Central memory CD4-positive, alpha-beta T cell (primary cell): ENCODE data around the gene ZNF92.
"Not testable (repeated sequence)": the region's sequence is repeated elsewhere in the genome, so short reads cannot be mapped to it uniquely, and the experiment has no call there.

Experiments
- DNase-seq: peaks from one replicate; pipeline ENCODE4 v3.0.0; 2022

ZNF92 gene

GRCh38 chr7:65429642-65430343 is 56.1 kb downstream of the ZNF92 start:
- DNase-seq: no peak

- no peak for DNase-seq
Observed at GRCh38 chr7:65430344-65431186, 56.9 kb downstream of the ZNF92 start.

GRCh38 chr7:65434307-65434706 is 60.7 kb downstream of the ZNF92 start:
- no peak for DNase-seq

GRCh38 chr7:65436163-65436562 is 62.5 kb downstream of the ZNF92 start:
- DNase-seq: no peak

- DNase-seq: no peak
Observed at GRCh38 chr7:65438598-65438997, 64.9 kb downstream of the ZNF92 start.

- DNase-seq: no peak
Observed at GRCh38 chr7:65441010-65441409, 67.4 kb downstream of the ZNF92 start.

GRCh38 chr7:65444205-65444842 is 70.7 kb downstream of the ZNF92 start:
- no peak for DNase-seq

GRCh38 chr7:65444899-65445823 is 71.5 kb downstream of the ZNF92 start:
- no peak for DNase-seq

GRCh38 chr7:65447041-65447440 is 73.4 kb downstream of the ZNF92 start:
- not testable (repeated sequence) for DNase-seq

GRCh38 chr7:65448816-65449504 is 75.3 kb downstream of the ZNF92 start:
- no peak for DNase-seq

- no peak for DNase-seq
Observed at GRCh38 chr7:65449505-65449852, 75.8 kb downstream of the ZNF92 start.
